Stimulated activated naive CD8-positive, alpha-beta T cell treated with anti-CD3 and anti-CD28 coated beads, Interleukin-15, Interleukin-2, amounts not matched to agents 100 ng/mL and 50 ng/mL, for 24 hours (primary cell): ENCODE data around the gene UBXN6.

Experiments
- H3K27ac Mint-ChIP-seq: one replicate; pipeline ENCODE4 v1.8.0; 2021; ENCODE audit warnings: mild to moderate bottlenecking, mixed read lengths
- H3K27me3 Mint-ChIP-seq: one replicate; pipeline ENCODE4 v1.8.0; 2021; ENCODE audit warnings: mixed read lengths
- H3K36me3 Mint-ChIP-seq: one replicate; pipeline ENCODE4 v1.8.0; 2021; ENCODE audit warnings: low read depth, mixed read lengths
- H3K4me1 Mint-ChIP-seq: one replicate; pipeline ENCODE4 v1.8.0; 2021; ENCODE audit warnings: low read depth, mixed read lengths
- H3K4me3 Mint-ChIP-seq: one replicate; pipeline ENCODE4 v1.8.0; 2021; ENCODE audit warnings: mild to moderate bottlenecking, mixed read lengths
- H3K9me3 Mint-ChIP-seq: one replicate; pipeline ENCODE4 v1.8.0; 2021; ENCODE audit warnings: mixed read lengths

The UBXN6 gene

DNA sequence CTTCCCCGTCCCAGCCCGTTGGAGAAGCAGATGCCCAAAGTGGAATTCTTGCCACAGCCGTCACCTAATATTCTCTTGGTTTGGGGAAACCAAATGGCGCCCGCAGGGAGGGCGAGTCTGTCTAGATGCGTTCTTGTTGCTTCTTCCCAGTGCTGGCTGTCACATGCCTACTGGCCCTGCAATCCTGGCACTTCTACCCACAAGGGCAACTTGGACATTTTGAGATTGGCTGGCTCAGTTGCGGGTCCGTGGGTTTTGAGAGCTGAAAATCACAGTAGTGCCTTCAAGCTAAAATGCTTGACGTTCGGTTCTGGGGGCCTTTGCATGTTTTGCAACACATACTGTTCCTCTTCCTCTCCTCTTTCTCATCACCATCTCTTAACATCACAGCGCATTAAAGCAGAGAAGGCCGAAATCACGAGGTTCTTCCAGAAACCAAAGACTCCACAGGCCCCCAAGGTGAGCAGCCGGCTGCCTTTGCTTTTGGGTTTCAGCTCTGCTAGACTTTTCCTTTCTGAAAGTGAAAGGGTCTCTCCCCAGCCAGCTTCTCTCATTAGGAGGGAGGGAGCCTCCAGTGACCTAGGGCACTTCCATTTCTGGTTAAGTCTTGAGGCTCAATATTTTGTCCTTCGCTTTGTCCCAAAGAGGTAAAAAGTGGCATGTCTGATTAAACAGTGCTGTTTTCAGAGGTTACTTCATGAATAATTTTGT, 34.0 kb downstream of the UBXN6 start:
- no peak overlapping the region for H3K27ac Mint-ChIP-seq
- no peaks in the 10 kb centered on the region for H3K27me3 Mint-ChIP-seq
- no peaks in the 10 kb centered on the region for H3K9me3 Mint-ChIP-seq
- peaks cover 42% of the 10 kb centered on the region for H3K36me3 Mint-ChIP-seq
- no peak overlapping the region for H3K4me3 Mint-ChIP-seq
- no peaks in the 10 kb centered on the region for H3K4me1 Mint-ChIP-seq

DNA sequence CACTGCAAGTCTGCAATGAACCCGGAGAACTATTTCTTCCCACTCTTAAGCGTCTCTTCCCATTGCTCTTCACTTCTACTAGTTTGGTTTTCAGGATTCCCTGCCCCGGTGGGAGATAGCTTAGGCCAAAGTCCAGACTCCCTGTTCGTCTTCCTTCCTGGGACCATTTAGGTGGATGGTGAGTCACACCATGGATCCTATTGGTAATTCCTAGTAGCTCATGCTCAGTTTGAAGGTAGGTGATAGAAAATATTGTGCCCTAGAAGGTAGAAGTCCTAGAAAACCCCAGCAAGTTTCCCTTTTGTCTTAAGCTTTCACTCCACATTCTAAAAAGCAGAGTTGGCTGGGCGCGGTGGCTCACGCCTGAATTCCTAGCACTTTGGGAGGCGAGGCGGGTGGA, 41.3 kb downstream of the UBXN6 start:
- Mint-ChIP-seq H3K4me1 (no peaks in the 10 kb centered on the region), H3K27me3 (no peaks in the 10 kb centered on the region), H3K27ac (no peak overlapping the region)

GRCh38 chr19:4415352-4415751, 42.2 kb downstream of the UBXN6 start:
- H3K27me3 Mint-ChIP-seq = no peaks in the 10 kb centered on the region
- no peaks in the 10 kb centered on the region for H3K4me1 Mint-ChIP-seq
- H3K36me3 Mint-ChIP-seq = peaks cover 62% of the 10 kb centered on the region
- no peaks in the 10 kb centered on the region for H3K9me3 Mint-ChIP-seq
- no peak overlapping the region for H3K27ac Mint-ChIP-seq
- no peak overlapping the region for H3K4me3 Mint-ChIP-seq

More for the DNA sequence above, 41.3 kb downstream of the UBXN6 start:
- Mint-ChIP-seq H3K4me3 (no peak overlapping the region), H3K9me3 (no peaks in the 10 kb centered on the region), H3K36me3 (peaks cover 56% of the 10 kb centered on the region)

GRCh38 chr19:4414800-4415321, 42.7 kb downstream of the UBXN6 start:
- Mint-ChIP-seq H3K36me3 (peaks cover 63% of the 10 kb centered on the region), H3K27me3 (no peaks in the 10 kb centered on the region), H3K9me3 (no peaks in the 10 kb centered on the region), H3K4me3 (no peak overlapping the region), H3K4me1 (no peaks in the 10 kb centered on the region), H3K27ac (no peak overlapping the region)

DNA sequence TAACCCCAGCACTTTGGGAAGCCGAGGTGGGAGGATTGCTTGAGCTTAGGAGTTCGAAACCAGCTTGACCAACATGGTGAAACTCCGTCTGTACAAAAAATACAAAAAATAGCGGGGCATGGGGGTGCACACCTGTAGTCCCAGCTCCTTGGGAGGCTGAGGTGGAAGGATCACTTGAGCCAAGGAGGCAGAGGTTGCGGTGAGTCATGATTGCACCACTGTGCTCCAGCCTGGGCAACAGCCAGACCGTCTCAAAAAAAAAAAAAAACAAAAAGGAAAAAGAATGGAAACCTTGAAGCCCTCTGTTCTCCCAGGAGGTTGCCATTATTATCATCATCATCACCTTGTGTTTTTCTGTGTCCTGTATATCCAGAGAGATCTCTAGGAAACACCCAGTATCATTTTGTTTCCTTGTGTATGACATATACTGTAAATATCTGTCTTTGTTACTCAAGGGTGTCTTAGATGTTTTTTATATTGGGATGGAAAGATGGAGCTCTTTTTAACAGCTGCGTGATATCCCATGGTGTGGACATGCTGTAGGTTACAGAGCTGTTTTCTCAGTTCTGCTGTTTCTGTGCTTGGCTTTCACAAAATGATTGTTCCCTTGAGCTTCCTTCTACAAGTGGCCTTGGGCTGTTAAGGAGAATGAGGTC, 43.3 kb downstream of the UBXN6 start:
- H3K9me3 Mint-ChIP-seq = no peaks in the 10 kb centered on the region
- no peaks in the 10 kb centered on the region for H3K4me1 Mint-ChIP-seq
- no peak overlapping the region for H3K27ac Mint-ChIP-seq
- peaks cover 66% of the 10 kb centered on the region for H3K36me3 Mint-ChIP-seq
- H3K4me3 Mint-ChIP-seq = no peak overlapping the region
- H3K27me3 Mint-ChIP-seq = no peaks in the 10 kb centered on the region

DNA sequence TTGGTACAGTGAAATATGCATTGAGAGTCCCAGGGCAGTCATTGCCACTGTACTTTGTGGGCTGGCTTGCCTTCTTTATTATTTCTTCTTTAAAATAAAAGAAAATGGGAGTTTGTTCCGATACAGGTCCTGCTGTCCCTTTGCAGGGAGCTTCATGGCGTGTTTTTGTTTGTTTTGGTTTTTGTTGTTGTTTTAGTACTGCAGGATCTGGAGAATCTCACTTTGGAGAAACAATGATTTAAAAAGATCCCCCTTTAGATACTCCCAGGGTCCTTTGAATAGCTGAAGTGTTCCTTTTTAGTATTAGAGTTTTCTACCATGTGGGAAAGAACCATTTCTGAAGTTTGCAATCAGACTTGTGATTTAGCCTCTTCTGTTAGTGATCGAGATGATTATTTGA, 44.0 kb downstream of the UBXN6 start:
- Mint-ChIP-seq H3K27me3 (no peaks in the 10 kb centered on the region), H3K36me3 (peaks cover 72% of the 10 kb centered on the region), H3K4me3 (no peak overlapping the region), H3K4me1 (no peaks in the 10 kb centered on the region), H3K9me3 (no peaks in the 10 kb centered on the region), H3K27ac (no peak overlapping the region)

DNA sequence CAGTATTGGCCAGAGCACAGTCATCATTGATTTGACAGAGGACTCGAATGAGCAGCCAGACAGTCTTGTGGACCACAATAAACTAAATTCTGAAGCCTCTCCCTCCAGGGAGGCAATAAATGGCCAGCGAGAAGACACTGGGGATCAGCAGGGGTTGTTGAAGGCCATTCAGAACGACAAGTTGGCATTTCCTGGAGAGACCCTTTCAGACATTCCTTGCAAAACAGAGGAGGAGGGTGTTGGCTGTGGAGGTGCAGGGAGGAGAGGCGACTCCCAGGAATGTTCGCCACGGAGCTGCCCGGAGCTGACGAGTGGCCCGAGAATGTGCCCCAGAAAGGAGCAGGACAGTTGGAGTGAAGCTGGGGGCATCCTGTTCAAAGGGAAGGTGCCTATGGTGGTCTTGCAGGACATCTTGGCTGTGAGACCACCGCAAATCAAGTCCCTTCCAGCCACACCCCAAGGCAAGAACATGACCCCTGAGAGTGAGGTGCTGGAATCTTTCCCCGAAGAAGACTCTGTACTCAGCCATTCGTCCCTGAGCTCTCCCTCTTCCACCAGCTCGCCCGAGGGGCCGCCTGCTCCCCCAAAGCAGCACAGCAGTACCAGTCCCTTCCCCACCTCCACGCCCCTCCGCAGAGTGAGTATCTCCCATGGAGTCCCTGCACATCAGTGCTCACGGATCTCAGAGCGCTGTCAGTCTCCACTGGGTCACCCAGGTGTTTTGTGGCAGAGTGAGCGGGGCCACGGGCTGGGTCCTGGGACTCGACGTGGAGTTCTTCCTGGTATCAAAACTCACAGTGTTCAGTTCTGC, 48.3 kb downstream of the UBXN6 start:
- Mint-ChIP-seq H3K36me3 (peaks cover 75% of the 10 kb centered on the region), H3K4me1 (peaks cover 8% of the 10 kb centered on the region), H3K27ac (no peak overlapping the region), H3K9me3 (no peaks in the 10 kb centered on the region), H3K4me3 (no peak overlapping the region), H3K27me3 (no peaks in the 10 kb centered on the region)

- no peak overlapping the region for H3K4me3 Mint-ChIP-seq
- H3K9me3 Mint-ChIP-seq = no peaks in the 10 kb centered on the region
- H3K36me3 Mint-ChIP-seq = peaks cover 56% of the 10 kb centered on the region
- peaks cover 24% of the 10 kb centered on the region for H3K4me1 Mint-ChIP-seq
- no peak overlapping the region for H3K27ac Mint-ChIP-seq
- H3K27me3 Mint-ChIP-seq = no peaks in the 10 kb centered on the region
Measured at GRCh38 chr19:4406626-4407025, 51.0 kb downstream of the UBXN6 start.

DNA sequence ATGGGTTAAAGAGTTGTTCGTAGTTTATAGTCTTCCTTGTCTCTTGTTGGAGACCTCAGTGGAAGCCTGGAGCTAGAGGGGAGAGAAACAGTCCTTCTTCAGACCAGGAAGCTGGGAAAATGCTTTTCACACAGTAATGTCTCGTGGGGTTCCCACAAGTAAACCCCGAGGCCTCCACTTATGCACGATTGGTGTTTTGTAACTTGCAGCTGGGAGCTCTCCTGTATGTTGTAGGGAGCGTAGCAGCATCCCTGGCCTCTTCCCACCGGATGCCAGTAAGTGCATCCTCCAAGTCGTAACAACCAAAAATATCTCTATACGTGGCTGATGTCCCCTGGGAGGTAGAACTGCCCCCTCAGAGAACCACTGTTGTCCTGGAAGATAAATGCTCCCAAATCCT, 51.6 kb downstream of the UBXN6 start:
- Mint-ChIP-seq H3K27me3 (no peaks in the 10 kb centered on the region), H3K27ac (no peak overlapping the region), H3K4me1 (peaks cover 31% of the 10 kb centered on the region), H3K36me3 (peaks cover 50% of the 10 kb centered on the region), H3K4me3 (no peak overlapping the region), H3K9me3 (no peaks in the 10 kb centered on the region)

DNA sequence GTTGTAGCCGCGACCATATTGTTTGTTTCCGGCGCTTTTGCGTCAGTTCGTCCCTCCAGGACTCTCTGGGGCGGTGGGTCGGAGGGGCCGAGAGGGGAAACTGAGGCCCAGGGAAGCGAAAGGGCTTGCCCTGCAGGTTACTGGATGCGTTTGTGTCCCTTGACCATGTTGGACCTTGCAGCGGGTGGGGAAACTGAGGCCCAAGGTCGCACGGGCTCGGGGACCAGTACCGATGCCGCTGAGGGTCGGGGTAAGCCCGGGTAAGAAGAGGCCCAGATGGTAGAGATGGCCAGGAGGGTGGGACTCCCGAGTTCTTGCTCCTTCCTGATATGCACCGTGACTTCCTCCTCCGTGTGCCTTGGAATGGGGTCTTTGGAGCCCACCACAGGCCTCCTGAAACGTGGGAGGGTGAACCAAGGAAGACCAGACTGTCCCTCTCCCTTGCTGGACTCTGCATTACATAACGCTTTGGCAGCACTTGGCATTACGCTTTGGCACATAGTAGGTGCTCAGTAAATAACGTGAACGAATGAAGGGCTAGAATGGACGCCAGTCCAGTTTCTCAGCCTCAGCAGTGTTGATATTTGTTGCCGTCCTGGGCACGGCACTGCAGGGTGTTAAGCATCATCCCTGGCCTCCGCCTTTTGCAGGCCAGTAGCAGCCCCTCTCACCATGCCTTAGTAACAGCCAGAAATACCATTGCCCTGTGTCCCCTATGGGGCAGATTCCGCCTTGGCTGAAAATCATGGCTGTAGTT, 54.4 kb downstream of the UBXN6 start:
- no peaks in the 10 kb centered on the region for H3K27me3 Mint-ChIP-seq
- peaks cover 32% of the 10 kb centered on the region for H3K36me3 Mint-ChIP-seq
- H3K4me3 Mint-ChIP-seq = peak overlapping the region; percentile 97
- peak overlapping the region; percentile 90 for H3K27ac Mint-ChIP-seq
- no peaks in the 10 kb centered on the region for H3K9me3 Mint-ChIP-seq
- H3K4me1 Mint-ChIP-seq = peaks cover 50% of the 10 kb centered on the region

DNA sequence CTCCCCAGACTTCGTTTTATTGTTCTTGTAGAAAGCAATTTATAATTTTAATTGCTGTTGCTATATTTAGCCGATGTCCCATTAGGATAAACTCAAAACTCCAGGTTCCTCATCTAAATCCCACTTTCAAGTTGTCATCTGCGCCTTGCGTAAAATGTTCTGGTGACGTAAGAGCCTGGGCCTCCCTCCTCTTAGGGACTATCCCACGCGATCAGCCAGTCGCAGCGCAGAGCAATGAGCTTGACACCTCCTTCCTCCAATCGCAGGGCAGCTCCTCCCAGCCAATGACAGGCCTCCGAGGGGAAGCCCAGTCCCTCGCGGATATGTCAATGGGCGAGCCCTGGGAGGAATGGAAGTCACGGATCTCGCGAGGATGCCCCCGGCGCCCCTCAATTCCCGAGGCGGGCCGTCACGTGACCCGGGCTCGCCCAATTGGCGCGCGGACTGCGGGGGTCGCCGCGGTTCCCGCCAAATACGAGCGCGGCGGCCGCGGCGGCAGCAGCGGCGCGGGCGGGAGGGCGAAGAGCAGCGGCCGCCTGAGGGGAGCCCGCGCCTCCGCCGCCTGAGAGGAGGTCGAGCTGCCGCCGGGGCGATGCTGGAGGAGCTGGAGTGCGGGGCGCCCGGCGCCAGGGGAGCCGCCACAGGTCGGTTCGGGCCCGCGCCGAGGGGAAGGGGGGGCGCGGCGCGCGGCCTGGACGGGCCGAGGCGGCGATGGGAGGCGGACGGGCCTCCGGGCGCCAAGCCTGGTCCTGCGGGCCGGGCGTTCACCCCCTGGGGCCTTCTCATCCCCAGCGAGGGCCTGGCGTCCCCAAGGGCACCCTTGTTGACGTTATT, 55.2 kb downstream of the UBXN6 start, which contains the start of gene CHAF1A:
Gene CHAF1A, plus strand, starts transcription at position 470 of the 834 bp plus-strand sequence. Its CDS starts 123 bp downstream, at position 593.
- Mint-ChIP-seq H3K9me3 (no peaks in the 10 kb centered on the region), H3K36me3 (peaks cover 30% of the 10 kb centered on the region)

GRCh38 chr19:4401769-4402170, 55.8 kb downstream of the UBXN6 start:
- Mint-ChIP-seq H3K27ac (peak overlapping the region; percentile 91), H3K4me1 (peaks cover 57% of the 10 kb centered on the region), H3K4me3 (peak overlapping the region; percentile 79), H3K36me3 (peaks cover 28% of the 10 kb centered on the region), H3K27me3 (no peaks in the 10 kb centered on the region), H3K9me3 (no peaks in the 10 kb centered on the region)

More for the DNA sequence above, 55.2 kb downstream of the UBXN6 start, which contains the start of gene CHAF1A:
- Mint-ChIP-seq H3K27me3 (no peaks in the 10 kb centered on the region), H3K27ac (peak within 1 kb of the TSS; percentile 91), H3K4me3 (peak within 1 kb of the TSS; percentile 97), H3K4me1 (peaks cover 53% of the 10 kb centered on the region)

GRCh38 chr19:4400135-4400936, 57.3 kb downstream of the UBXN6 start, which contains the start of gene SH3GL1:
SH3GL1 (minus strand) TSS chr19:4400547; CDS start chr19:4400368, 179 bp downstream.
- peak within 1 kb of the TSS; percentile 91 for H3K27ac Mint-ChIP-seq
- H3K9me3 Mint-ChIP-seq = no peaks in the 10 kb centered on the region
- peaks cover 62% of the 10 kb centered on the region for H3K4me1 Mint-ChIP-seq
- H3K4me3 Mint-ChIP-seq = peak within 1 kb of the TSS; percentile 94
- no peaks in the 10 kb centered on the region for H3K27me3 Mint-ChIP-seq
- peaks cover 26% of the 10 kb centered on the region for H3K36me3 Mint-ChIP-seq
